ENCODE results near the gene IZUMO2. TPM values are rescaled to one million over a fixed set of nuclear protein-coding genes. Genes with fewer than 3 reads are reported as not detected.

IZUMO2 gene
- total RNA-seq, 4 donors from 2014 or later = not detected

DNA sequence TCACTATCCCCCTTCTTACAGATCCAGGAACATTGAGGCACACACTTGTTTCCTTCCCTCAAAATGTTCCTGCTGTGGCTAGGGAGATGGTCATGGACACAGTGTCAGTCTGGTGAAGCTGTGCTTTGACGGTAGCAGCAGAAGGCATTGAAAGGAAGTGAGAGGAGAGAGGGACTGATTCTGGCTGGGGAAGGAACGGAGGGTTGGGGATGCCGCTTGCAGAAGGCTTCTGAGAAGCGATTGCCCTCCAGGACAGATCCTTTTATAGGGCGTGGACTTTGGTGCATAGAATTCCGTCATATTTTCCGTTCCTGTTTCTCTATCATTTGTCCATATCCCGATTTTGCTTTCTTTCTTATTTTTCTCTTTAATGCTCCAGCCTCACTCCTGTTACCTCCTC is 26.2 kb upstream of the IZUMO2 start:
- intact Hi-C loops (cut with DNase I) = no loop called here
- Histone ChIP-seq H3K4me3 (no peak overlapping the region), H3K27me3 (peaks cover 0 to 43% (median 0%) of the 10 kb centered on the region in 4 donors), H3K36me3 (no peaks in the 10 kb centered on the region), H3K27ac (no peak overlapping the region), H3K4me1 (no peaks in the 10 kb centered on the region), H3K9me3 (no peaks in the 10 kb centered on the region)
- no peak for TF ChIP-seq POLR2A (IDR thresholded peaks at IDR 0.05)
- TF ChIP-seq, protein P1, sequence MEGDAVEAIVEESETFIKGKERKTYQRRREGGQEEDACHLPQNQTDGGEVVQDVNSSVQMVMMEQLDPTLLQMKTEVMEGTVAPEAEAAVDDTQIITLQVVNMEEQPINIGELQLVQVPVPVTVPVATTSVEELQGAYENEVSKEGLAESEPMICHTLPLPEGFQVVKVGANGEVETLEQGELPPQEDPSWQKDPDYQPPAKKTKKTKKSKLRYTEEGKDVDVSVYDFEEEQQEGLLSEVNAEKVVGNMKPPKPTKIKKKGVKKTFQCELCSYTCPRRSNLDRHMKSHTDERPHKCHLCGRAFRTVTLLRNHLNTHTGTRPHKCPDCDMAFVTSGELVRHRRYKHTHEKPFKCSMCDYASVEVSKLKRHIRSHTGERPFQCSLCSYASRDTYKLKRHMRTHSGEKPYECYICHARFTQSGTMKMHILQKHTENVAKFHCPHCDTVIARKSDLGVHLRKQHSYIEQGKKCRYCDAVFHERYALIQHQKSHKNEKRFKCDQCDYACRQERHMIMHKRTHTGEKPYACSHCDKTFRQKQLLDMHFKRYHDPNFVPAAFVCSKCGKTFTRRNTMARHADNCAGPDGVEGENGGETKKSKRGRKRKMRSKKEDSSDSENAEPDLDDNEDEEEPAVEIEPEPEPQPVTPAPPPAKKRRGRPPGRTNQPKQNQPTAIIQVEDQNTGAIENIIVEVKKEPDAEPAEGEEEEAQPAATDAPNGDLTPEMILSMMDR (IDR thresholded peaks at IDR 0.05) = no peak
- 64 to 71% methylated on average over 8 of the region's 8 CpGs for WGBS, 2 donors
- no peak for DNase-seq

DNA sequence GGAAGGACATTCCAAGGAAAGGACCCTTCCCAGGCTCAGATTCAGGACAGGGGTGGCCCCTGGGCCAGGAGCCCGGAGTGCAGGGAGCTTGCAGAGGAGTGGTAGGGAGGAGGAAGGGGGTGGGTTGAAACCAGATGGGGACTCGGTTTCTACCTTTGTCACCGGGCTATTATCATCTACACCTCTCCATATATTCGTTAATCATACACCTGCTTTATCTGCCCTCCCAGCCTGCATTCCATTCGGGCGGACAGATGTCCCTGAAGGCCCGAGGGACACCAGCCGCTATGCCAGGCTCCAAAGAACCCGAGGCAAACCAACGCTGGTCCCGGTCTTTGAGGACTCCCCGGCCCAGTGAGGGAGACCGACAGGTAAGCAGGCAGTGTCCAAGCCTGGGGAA is 24.9 kb upstream of the IZUMO2 start:
- Histone ChIP-seq H3K4me3 (no peak overlapping the region), H3K4me1 (no peaks in the 10 kb centered on the region), H3K9me3 (no peaks in the 10 kb centered on the region), H3K27ac (no peak overlapping the region), H3K27me3 (peaks cover 0 to 29% (median 0%) of the 10 kb centered on the region in 4 donors), H3K36me3 (no peaks in the 10 kb centered on the region)
- 60 to 68% methylated on average over 4 to 10 of the region's 13 CpGs for WGBS, 2 donors
- no peak for TF ChIP-seq POLR2A (IDR thresholded peaks at IDR 0.05)
- TF ChIP-seq, protein P1 (IDR thresholded peaks at IDR 0.05) = no peak
- intact Hi-C loops (cut with DNase I) = no loop called here
- no peak for DNase-seq

DNA sequence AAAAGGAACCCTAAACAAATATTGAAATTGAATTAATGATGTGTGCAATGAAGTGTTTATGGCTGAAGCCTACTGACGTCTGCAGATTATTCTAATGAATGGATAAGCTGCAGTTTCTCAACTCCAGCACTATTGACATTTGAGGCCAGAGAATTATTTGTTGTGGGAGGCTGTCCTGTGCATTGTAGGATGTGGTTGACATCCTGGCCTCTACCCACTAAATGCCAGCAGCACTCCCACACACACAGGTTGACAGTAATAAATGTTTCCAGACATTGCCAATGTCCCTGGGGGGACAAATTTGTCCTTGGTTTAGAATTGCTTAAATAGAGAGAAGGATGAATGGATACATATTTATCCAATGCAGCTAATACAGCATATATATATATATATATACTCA is 21.1 kb upstream of the IZUMO2 start:
- intact Hi-C loops (cut with DNase I) = no loop called here
- Histone ChIP-seq H3K9me3 (no peaks in the 10 kb centered on the region), H3K27me3 (peaks cover 0 to 42% (median under 1%) of the 10 kb centered on the region in 4 donors), H3K36me3 (no peaks in the 10 kb centered on the region), H3K27ac (no peak overlapping the region), H3K4me1 (peaks cover 0 to 9% (median 0%) of the 10 kb centered on the region in 3 donors), H3K4me3 (no peak overlapping the region)
- 11 to 16% methylated on average over 1 of the region's 1 CpG for WGBS, 2 donors
- DNase-seq = no peak
- no peak for TF ChIP-seq POLR2A (IDR thresholded peaks at IDR 0.05)
- TF ChIP-seq, protein P1 (IDR thresholded peaks at IDR 0.05) = no peak

DNA sequence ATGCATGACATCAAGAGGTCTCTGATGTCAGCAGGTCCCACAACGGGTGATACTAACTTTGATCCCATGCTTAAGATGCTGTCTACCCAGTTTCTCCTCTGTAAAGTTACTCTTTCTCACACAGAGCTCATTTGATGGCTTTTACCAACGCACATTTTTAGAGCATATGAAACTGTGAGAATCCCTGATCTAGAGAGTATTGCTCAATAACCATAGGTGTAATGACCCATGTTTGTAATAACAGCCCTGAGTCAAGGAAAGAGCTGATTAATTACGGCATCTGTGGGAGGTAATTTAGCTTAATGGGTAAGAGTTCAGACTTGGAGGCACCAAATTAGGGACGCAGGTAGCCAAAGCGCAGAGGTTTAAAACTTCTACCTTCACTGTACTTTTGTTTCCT is 18.0 kb upstream of the IZUMO2 start:
- 65 to 67% methylated on average over 5 of the region's 5 CpGs for WGBS, 2 donors

DNA sequence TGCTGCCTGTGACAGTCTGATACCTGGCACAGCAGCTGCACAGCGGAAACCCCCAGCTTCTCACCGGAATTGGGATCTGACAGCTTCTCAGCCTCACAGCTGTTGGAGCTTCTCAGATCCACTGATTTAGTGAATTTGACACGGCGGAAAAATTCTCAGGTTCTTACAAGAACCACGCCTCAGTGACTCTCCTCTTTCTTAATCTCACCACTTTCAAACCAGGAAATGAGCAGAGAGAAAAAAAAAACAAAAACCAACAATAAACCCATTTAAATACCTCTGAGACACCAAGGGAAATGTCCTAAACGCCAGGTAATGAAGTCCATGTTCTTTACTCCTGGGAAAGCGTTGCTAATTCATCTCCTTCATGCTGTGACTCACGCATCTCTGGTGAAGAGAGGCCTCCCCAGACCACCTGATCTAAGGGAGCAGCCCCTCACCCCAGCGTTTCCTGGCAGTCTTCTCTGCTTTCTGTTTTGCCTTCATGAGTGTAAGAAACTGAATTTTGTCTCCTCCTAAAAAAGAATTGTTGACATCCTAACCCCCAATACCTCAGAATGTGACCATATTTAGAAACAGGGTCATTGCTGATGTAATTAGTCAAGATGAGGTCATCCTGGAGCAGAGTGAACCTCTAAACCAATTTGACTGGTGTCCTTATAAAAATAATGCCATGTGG is 15.9 kb upstream of the IZUMO2 start:
- peak overlapping the region; percentile 62 to 86 (median 74) for H3K27ac ChIP-seq
- peaks cover 0 to 40% (median 1%) of the 10 kb centered on the region in 4 donors for H3K27me3 ChIP-seq
- no peaks in the 10 kb centered on the region for H3K36me3 ChIP-seq
- WGBS, 2 donors = 25 to 32% methylated on average over 9 of the region's 9 CpGs
- peaks cover 0 to 18% (median 0%) of the 10 kb centered on the region in 3 donors for H3K4me1 ChIP-seq
- intact Hi-C loops (cut with DNase I) = no loop called here
- no peak overlapping the region for H3K4me3 ChIP-seq
- H3K9me3 ChIP-seq = no peaks in the 10 kb centered on the region
- TF ChIP-seq POLR2A (IDR thresholded peaks at IDR 0.05) = no peak
- TF ChIP-seq, protein P1 (IDR thresholded peaks at IDR 0.05) = no peak
- no peak for DNase-seq

More for the DNA sequence above, 18.0 kb upstream of the IZUMO2 start:
- no peak for TF ChIP-seq POLR2A (IDR thresholded peaks at IDR 0.05)
- TF ChIP-seq, protein P1 (IDR thresholded peaks at IDR 0.05) = no peak
- intact Hi-C loops (cut with DNase I) = no loop called here
- Histone ChIP-seq H3K36me3 (no peaks in the 10 kb centered on the region), H3K27ac (no peak overlapping the region), H3K4me1 (peaks cover 0 to 18% (median 0%) of the 10 kb centered on the region in 3 donors), H3K27me3 (peaks cover 0 to 32% (median 1%) of the 10 kb centered on the region in 4 donors), H3K4me3 (no peak overlapping the region), H3K9me3 (no peaks in the 10 kb centered on the region)
- DNase-seq = no peak

Measured in esophagus squamous epithelium (tissue), 5 donors.